DND-41 (cell line): ENCODE data around the gene TMEM18.

Source experiments
- ATAC-seq: fragments of 200-7000 bp; cut with Tn5 transposase; 3 replicates; pipeline ENCODE4 v1.9.1; 2021; ENCODE audit warnings: low read depth; ENCODE audit not compliant: insufficient read depth
- DNase-seq: peaks from one replicate; pipeline ENCODE4 v3.0.0-alpha.2; 2020
- H2AFZ ChIP-seq: 2 replicates; pipeline ENCODE4 v1.6.0; 2012; ENCODE audit warnings: low read depth, low read length
- H3K27ac ChIP-seq: 2 replicates; pipeline ENCODE4 v1.5.1; 2012; ENCODE audit warnings: low read length, inconsistent platforms
- H3K27me3 ChIP-seq: fragments of 200-600 bp; sonication (generic); 2 replicates; pipeline ENCODE4 v1.6.0; 2012; ENCODE audit warnings: low read length, mild to moderate bottlenecking, inconsistent platforms; ENCODE audit not compliant: insufficient read depth, poor library complexity
- H3K36me3 ChIP-seq: 2 replicates; pipeline ENCODE4 v1.5.1; 2012; ENCODE audit warnings: low read length, inconsistent platforms; ENCODE audit not compliant: insufficient read depth
- H3K4me1 ChIP-seq: 2 replicates; pipeline ENCODE4 v1.5.1; 2012; ENCODE audit warnings: mild to moderate bottlenecking, low read length; ENCODE audit not compliant: insufficient read depth
- H3K4me2 ChIP-seq: 2 replicates; pipeline ENCODE4 v1.6.0; 2012; ENCODE audit warnings: mild to moderate bottlenecking, moderate library complexity, low read length, inconsistent platforms; ENCODE audit not compliant: insufficient read depth
- H3K4me3 ChIP-seq, 2 experiments: fragments of 200-600 bp in 1 of 2; shearing (Covaris generic) in 1 of 2; 2 replicates each; pipeline ENCODE4 v1.5.1; 2012 to 2016; ENCODE audit warnings: inconsistent platforms in 2 of 2, low read length in 2 of 2, mild to moderate bottlenecking in 2 of 2, low read depth in 1 of 2, moderate library complexity in 1 of 2
- H3K79me2 ChIP-seq: 2 replicates; pipeline ENCODE4 v1.6.0; 2012; ENCODE audit warnings: low read length, inconsistent platforms; ENCODE audit not compliant: insufficient read depth
- H3K9ac ChIP-seq: 2 replicates; pipeline ENCODE4 v1.6.0; 2012; ENCODE audit warnings: low read depth, mild to moderate bottlenecking, inconsistent platforms, low read length, moderate library complexity
- H3K9me3 ChIP-seq: 2 replicates; pipeline ENCODE4 v1.5.1; 2012; ENCODE audit warnings: low read length, moderate library complexity, mild to moderate bottlenecking, inconsistent platforms; ENCODE audit not compliant: insufficient read depth, severe bottlenecking
- H4K20me1 ChIP-seq: 2 replicates; pipeline ENCODE4 v1.6.0; 2012; ENCODE audit warnings: low read length; ENCODE audit not compliant: insufficient read depth
- EZH2 ChIP-seq: IDR thresholded peaks from 3 replicates; pipeline ENCODE4 v1.6.1; 2012; ENCODE audit warnings: borderline replicate concordance, low read depth, mild to moderate bottlenecking, moderate library complexity, low read length, inconsistent platforms; ENCODE audit not compliant: severe bottlenecking
- TF ChIP-seq, protein P1 (sequence below): IDR thresholded peaks from 2 replicates; pipeline ENCODE4 v1.5.1; 2012; ENCODE audit warnings: borderline replicate concordance, low read length, moderate library complexity, mild to moderate bottlenecking; ENCODE audit not compliant: poor library complexity, severe bottlenecking; ENCODE audit errors: extremely low read depth

TMEM18 gene

GRCh38 chr2:674321-674985, 2.8 kb downstream of the TMEM18 start:
- no peak overlapping the region; the same call in 1 of the 2 replicates for H3K27ac ChIP-seq
- no peak for ATAC-seq
- peaks cover 62% of the 10 kb centered on the region for H3K36me3 ChIP-seq
- no peaks in the 10 kb centered on the region for H3K27me3 ChIP-seq
- peak overlapping the region; percentile 89; the same call in 1 of the 2 replicates for H3K4me2 ChIP-seq
- peaks cover 49% of the 10 kb centered on the region for H4K20me1 ChIP-seq
- no peak for TF ChIP-seq EZH2
- TF ChIP-seq, protein P1, sequence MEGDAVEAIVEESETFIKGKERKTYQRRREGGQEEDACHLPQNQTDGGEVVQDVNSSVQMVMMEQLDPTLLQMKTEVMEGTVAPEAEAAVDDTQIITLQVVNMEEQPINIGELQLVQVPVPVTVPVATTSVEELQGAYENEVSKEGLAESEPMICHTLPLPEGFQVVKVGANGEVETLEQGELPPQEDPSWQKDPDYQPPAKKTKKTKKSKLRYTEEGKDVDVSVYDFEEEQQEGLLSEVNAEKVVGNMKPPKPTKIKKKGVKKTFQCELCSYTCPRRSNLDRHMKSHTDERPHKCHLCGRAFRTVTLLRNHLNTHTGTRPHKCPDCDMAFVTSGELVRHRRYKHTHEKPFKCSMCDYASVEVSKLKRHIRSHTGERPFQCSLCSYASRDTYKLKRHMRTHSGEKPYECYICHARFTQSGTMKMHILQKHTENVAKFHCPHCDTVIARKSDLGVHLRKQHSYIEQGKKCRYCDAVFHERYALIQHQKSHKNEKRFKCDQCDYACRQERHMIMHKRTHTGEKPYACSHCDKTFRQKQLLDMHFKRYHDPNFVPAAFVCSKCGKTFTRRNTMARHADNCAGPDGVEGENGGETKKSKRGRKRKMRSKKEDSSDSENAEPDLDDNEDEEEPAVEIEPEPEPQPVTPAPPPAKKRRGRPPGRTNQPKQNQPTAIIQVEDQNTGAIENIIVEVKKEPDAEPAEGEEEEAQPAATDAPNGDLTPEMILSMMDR = no peak
- DNase-seq = no peak
- no peak overlapping the region for H3K9ac ChIP-seq
- H3K79me2 ChIP-seq = peaks cover 79% of the 10 kb centered on the region
- peaks cover 40% of the 10 kb centered on the region for H3K4me1 ChIP-seq
- H3K4me3 ChIP-seq = no peak overlapping the region
- peaks cover 4% of the 10 kb centered on the region for H3K9me3 ChIP-seq
- H2AFZ ChIP-seq = no peak overlapping the region

DNA sequence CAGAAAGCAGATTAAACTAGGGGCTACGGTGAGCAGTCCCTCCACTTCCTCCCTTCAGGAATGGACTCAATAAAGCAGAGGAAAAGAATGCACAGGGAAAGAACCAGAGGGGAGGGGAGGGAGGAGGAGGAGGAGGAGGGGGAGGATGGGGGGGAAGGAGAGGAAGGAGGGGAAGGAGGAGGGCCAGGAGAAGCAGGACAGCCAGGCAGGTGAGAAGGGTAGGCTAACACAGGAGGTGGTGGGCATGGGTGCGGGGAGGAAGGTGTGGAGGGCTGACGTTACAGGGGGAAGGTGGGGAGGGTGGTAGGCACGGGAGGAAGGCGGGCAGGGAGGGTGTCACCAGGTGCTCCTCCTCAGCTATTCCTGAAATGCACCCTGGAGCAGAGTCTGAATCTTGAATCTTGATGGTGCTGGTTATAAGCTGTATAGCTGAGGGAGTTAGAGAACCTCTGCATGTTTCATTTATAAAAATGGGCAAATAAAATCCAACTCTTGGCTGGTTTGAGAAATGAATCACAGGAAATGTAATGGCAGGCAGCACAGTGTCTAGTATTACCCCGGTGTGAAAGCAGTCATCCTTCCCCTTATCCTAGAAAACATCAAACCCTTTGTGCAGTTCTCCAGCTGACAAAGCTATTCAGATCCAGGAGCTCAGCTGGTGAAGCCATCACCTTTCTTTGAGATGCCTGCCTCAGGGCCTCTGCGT, 3.4 kb downstream of the TMEM18 start:
- Histone ChIP-seq H3K36me3 (peaks cover 69% of the 10 kb centered on the region), H2AFZ (no peak overlapping the region), H3K4me3 (no peak overlapping the region), H3K9ac (no peak overlapping the region), H3K4me2 (peak overlapping the region; percentile 89; the same call in 1 of the 2 replicates), H3K27me3 (no peaks in the 10 kb centered on the region), H4K20me1 (peaks cover 49% of the 10 kb centered on the region), H3K27ac (no peak overlapping the region; the same call in 1 of the 2 replicates), H3K4me1 (peaks cover 37% of the 10 kb centered on the region), H3K79me2 (peaks cover 78% of the 10 kb centered on the region), H3K9me3 (peaks cover 4% of the 10 kb centered on the region)
- ATAC-seq (no peak), DNase-seq (no peak)
- TF ChIP-seq EZH2 = no peak
- TF ChIP-seq, protein P1 = no peak

- Histone ChIP-seq H3K27me3 (no peaks in the 10 kb centered on the region), H3K4me3 (no peak overlapping the region), H2AFZ (no peak overlapping the region), H3K4me2 (no peak overlapping the region), H3K79me2 (peaks cover 71% of the 10 kb centered on the region), H3K9ac (no peak overlapping the region), H4K20me1 (peaks cover 49% of the 10 kb centered on the region), H3K36me3 (peaks cover 77% of the 10 kb centered on the region), H3K9me3 (peaks cover 8% of the 10 kb centered on the region), H3K27ac (no peak overlapping the region), H3K4me1 (peaks cover 30% of the 10 kb centered on the region)
- ATAC-seq = no peak
- TF ChIP-seq, protein P1 = no peak
- no peak for TF ChIP-seq EZH2
- DNase-seq = no peak
Measured at GRCh38 chr2:673016-673415, 4.2 kb downstream of the TMEM18 start.
